HG02571 (cell line): ENCODE data around the gene EHBP1.
A peak's percentile ranks its signal among the peaks of the same experiment; 100 is the strongest.

Experiments used
- ATAC-seq: cut with Tn5 transposase; IDR thresholded peaks from one replicate; pipeline ENCODE4 v1.9.1; 2021; ENCODE audit warnings: mild to moderate bottlenecking, moderate library complexity; ENCODE audit not compliant: unreplicated experiment

The EHBP1 gene

DNA sequence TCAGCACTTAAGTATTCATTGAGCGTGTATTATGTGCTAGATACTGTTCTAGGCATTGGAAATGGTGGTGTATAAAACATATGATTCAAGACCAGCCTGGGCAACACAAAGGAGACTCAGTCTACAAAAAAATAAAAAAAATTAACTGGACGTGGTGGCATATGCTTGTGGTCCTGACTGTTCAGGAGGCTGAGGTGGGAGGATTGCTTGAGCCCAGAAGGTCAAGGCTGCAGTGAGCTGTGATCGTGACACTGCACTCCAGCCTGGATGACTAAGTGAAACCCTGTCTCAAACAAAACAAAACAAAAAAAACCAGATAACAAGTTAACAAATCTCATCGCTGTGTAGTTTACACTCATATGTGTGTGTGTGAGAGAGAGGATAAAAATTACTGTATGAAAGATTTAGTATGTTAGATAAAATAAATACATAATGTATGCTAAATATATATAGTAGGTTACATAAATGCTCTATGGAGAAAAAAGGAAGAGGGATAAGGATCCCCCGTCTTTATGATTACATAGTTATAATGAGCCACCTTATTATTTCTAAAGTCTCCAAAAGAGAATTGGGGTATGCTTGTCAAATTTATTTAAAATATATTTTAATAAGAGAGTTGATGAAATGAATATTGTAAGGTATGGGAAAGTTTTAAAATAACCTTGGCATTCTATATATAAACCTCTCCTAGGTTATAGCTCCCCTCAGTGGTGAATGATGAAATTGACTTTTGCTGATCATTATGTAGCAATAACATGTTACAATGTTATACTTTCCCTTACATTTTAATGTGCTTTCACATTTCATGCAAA is 69.2 kb downstream of the EHBP1 start:
- no peak for ATAC-seq

DNA sequence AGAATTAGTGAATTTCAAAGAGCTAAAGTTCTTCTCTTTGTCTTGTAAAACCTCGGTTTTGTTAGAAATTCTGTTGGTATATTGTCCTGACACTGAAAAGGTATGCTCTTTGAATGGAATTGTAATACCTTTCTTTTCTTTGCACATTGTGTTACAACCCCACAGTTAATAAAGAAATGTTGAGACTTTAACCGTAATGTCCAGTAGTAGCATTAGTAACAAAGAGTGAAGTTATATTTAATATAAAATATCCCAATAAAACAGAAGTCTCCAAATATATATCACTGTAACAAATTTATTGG is 69.8 kb downstream of the EHBP1 start:
- no peak for ATAC-seq

DNA sequence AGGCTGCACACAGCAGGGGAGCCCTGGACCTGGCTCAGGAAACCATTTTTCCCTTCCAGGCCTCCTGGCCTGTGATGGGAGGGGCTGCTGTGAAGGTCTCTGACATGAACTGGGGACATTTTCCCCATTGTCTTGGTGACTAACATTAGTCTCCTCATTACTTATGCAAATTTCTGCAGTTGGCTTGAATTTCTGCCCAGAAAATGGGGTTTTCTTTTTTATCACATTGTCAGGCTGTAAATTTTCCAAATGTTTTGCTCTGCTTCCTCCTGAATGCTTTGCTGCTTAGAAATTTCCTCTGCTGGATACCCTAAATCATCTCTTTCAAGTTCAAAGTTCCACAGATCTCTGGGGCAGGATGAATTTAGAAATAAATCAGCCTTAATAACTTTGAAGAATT is 78.2 kb downstream of the EHBP1 start:
- ATAC-seq = no peak

DNA sequence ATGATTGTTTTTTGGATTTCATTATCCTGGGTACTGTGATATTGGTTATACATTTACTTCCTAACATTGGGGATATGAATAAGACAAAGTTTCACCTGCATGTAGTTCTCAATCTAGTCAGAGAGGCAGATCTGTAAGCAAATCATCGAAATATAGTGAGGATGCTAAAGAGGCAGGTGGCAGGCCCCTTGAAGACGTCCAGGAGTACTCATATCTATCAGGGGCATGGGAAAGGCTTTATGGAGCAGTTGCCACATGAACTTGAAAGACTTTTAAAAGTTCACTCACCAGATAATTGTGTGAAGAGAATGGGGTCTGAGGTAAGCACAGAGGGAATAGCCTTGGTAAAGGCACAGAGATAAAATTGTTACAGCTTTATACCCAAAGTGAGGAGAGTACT is 78.8 kb downstream of the EHBP1 start:
- ATAC-seq = no peak

DNA sequence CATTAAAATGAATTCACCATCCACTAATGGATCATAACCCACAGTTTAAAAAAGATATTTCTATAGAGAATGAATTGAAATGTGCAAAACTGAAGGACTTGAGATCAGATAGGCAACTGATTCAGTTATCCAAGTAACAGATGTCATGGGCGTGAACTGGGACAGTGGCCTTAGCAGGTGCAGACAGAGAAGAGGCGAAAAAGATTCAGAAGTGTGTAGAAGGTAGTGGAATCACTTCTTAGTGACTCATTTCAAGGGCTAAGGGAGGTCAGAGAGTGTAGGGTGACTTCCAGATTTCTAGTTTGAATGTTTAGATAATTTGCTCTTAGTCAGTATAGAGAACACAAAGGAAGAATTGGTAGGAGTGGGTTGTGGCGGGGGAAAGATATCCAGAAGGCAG is 79.7 kb downstream of the EHBP1 start:
- peak; percentile 80 for ATAC-seq

DNA sequence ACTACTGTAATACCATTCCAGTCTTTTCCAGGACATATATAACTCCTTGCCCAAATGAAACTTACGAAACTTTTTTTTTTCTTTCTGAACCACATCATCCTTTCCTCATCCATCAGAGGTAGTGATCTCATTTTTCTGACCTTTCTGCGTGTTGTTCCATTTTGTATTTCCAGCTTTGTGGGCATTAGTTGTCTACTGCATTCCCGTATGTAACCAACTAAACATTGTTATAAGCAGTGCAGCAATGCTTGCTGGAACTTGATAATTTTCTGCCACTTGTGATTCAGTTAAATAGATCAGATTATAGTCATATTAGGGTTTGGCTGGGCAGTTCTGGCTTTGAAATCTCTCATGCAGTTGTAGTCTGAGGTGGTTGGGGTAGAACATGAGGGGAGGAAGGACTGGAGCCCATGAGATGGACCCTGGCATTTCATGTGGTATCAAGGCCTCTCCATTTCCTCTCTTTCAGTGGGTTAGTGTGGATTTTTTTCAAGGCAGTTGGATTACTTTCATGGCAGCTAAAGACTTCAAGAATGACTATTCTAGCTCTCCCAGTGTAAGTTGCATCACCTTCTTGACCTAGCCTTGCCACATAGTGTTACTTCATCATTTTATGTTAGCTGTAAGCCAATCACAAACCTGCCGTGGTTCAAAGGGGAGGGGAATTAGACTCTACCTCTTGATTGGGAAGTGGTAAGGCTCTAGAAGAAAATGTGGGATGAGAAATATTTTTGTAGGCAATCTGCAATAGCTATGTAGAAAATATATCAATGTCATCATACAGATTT is 80.5 kb downstream of the EHBP1 start:
- no peak for ATAC-seq

DNA sequence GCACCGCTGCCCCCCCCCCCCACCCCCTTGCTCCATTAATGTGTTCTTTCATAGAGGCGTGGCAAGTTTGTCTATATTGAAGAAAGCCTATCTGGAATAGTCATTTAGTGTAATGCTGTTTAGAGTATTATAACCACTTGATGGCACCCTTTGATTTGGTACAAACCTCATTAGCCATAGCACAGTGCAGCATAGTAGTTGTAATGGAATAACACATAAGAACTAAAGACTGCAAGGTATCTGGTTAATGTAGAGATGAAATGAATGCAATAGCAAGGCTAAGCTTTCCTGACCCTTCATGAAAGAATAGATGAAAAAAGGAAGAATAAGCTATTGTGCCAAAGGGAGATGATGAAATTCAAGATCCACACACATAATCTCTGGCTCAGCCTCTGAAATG is 81.9 kb downstream of the EHBP1 start:
- ATAC-seq = no peak

DNA sequence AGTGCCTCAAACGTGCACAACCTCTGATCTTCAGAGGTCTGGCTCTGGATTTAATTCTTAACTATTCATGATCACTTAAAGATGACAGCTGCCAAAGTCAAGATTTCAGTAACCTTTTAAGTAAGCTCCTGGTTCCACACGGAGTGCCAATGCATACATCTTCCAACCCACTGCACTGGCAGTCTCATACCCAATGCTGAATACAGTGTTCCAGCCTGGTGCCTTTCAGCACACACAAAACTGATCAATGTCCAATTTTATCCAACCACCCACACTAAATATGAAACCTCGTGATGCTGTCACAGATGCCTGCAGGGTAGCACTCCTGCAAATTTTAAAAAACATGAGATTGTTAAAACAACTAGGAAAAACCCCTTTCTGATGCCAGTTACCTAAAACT is 84.0 kb downstream of the EHBP1 start:
- no peak for ATAC-seq

DNA sequence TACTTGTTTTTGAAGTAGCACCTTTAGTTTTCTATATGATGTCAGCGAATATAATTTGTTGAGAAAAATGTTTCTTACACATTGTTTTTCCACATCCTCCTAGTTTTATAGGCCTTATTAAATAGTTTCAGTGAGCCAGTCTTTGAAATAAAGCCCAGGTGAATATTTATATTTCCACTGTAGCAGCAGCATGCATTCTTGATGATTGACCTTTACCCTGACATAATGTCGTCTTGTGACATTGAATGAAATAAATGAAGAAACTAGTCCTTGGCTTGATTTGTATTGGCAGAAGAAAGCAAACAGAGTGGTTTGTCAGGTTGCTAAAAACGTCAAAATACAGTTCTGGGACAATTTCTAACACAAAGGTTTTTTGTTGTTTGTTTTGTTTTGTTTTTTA is 84.4 kb downstream of the EHBP1 start:
- ATAC-seq = no peak

DNA sequence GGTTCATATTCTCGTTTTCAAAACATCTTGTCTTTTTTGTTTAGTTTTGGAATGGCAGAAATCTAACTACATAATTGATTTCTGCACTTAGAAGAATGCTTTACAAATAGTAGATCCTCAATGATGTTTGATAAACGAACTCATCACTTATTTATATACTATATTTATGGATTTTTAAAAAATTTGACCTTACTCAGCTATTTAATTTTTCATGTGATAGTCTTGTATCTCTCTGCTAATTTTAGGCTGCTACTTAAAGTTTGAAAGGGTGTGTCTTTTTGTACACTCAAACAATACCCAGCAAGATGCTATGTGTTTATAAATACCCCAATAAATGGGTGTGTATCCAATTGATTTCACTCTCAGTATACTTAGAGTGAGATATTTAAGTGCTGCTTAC is 86.9 kb downstream of the EHBP1 start:
- no peak for ATAC-seq

DNA sequence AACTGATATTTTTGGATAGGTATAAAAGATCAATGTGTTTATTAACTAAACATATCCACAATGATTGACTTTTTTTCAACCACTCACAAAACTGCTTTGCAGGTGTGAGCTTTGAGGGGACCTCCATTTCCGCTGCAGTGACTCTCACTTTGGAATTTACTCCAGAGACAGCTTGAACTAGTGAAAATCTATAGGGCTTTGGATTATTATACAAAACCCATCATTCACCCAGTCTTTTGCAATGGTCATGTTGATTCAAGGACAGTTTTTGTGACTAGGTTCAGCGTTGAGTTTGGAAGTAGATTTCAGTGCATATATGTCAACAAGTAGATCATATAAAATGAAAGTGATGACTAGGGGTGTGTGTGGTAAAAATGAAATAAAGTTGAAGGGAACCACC is 87.7 kb downstream of the EHBP1 start:
- ATAC-seq = no peak

DNA sequence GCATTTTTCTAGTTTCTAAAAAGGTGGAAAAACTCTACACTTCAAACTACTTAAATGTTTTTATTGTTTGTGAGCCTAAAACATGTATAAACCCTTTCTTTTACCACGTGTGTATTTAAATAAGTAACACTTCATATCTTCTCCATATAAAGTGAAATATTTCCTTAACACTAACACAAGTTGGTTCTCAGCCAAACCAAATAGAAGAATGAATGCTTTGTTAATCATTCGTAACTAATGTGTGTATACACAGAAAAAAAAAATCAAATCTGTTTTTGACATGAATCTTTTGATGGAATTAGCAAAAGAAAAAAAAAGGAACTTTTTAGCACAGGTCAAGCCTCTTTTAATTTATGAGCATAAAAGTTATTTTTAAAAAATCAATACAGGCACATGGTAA is 89.3 kb downstream of the EHBP1 start:
- no peak for ATAC-seq

DNA sequence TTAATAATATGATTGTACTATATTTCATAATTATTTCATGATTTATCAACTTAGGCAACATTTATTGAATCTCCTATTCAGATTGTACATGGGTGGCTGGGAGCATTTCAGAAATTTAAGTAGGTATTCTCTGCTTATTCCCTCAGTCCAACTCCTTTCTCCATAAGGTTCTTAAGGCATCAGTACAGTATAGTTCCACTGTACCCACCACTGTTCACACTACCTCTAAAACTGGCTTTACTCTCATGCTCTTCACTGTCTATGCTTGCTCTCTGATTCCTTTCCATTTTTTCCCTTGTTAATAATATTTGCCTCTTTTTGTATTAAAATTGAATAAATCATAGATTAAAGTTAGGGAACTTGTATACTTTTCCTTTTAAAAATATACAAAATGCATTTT is 89.8 kb downstream of the EHBP1 start:
- ATAC-seq = no peak

DNA sequence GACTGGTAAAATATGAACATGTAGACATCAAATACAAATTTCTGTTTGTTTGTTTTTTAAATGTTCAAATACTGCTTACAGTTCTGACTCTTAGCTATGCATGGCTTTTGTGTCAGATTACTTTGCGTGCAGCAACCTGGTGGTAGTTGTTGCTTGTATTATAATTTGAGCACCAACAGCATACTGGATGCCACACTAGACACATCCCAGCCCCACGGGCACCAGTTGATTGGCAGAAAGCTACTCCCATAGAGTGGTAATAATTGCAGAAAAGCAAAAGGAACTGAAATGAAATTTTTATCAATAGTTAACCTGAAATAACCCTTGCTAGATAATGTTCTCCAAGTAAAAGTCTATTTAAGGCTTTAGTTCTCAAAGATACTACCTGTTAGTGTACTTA is 91.6 kb downstream of the EHBP1 start:
- ATAC-seq = no peak

DNA sequence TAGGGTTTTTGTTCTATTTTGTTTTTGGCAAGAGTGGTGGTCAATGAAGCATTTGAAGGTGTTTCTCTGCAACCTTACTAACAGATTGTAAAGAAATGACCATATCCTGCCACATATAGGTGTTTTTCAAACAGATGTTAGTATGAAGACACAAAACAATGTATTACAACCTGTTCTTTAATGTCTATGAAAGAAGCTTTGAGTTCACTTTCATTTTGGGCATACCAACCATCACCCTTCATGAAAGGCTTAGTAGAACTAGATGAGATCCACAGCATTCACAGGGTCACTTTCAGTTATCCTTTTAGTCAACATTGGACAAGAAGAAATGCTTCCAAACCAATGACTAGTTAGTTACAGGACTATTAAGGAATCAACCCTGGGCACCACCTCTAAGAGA is 95.1 kb downstream of the EHBP1 start:
- no peak for ATAC-seq

DNA sequence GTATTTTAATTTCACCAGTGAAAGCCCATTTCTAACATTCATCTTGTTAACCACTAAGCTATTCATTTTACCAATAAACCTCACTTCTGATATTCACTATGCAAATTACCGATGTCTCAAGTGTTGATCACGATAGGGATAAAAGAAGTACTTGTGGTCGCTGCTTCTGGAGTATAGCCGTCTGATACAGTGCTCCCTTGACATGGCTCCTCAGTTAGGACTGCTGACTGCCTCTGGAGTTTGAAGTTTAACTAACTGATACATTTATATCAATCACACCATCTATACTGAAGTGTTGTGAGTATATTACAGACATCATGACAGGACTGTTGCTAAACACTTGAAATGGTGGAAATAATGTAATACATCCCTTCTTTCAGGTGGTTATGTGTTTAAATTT is 95.6 kb downstream of the EHBP1 start:
- no peak for ATAC-seq

DNA sequence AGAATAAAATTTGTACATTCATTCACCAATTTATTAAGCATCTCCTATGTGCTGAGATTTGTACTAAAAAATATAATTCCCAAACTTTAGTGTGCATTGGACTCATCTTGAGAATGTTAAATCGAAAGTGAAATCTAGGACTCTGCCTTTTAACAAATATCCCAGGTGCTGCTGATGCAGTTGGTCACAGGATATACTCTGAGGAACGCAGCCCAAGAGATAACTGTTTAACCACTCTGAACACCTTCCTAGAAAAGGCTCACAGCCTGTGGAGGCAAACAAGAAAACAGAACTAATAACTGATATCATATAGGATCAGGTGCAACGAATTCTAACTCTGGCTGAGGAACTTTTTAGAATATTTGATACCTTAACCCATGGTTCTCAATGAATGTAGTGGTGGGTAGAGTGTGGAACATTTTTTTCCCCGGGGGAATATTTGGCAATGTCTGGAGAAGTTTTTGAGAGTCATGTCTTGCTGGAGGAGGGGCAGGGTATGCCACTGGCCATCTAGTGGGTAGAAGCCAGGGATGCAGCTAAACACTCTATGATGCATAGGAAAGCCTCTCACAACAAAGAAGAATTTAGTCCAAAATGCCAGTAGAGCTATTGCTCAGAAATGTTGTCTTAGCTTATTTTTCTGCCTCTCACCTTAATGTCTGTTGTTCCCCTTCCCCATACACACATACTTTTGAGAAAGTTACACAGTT is 96.5 kb downstream of the EHBP1 start:
- no peak for ATAC-seq

DNA sequence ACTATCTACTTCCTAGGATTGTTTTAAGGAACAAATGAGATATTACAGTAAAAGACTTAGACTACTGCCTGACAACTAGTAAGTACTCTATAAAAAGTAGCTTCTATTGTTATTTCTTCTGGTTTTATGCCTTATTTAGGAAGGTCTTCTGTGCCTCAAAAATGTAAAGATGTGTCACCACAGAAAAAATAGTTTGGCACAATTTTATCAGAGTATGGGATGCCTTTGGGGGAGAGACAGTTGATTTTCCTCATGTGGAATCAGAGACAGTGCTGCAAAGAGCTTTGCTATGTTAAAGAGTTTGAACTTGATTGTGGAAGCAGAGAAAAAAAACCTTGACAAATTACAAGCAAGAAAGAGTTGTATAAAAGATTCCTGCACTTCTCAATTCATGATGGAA is 98.4 kb downstream of the EHBP1 start:
- ATAC-seq = no peak

DNA sequence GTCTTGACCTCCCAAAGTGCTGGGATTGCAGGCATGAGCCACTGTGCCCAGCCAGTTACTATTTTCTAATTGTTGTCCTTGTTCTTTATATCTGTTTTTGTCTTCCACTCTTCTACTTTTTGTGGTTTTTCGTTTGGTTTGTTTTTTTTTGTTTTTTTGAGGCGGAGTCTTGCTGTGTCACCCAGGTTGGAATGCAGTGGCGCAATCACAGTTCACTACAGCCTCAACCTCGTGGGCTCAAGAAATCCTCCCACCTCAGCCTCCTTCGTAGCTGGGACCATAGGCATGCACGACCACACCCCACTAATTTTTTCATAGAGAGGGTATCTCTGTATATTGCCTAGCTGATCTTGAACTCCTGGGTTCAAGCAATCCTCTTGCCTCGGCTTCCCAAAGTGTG is 100.7 kb downstream of the EHBP1 start:
- ATAC-seq = no peak

DNA sequence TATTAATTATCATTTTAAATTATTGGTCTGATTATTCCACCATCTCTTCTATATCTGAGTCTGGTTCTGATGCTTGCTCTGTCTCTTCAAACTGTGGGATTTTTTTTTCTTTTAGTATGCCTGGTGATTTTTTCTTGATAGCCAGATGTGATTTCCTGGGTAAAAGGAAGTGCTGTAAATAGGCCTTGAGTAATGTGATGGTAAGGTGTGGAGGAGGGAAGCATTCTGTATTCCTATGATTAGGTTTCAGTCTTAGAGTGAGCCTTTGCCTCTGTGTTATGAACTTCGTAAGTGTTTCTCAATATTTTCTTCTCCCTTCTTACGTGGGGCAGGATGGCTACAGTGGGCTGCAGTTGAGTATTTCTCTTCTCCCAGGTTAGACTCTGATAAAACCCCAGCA is 103.0 kb downstream of the EHBP1 start:
- ATAC-seq = no peak

DNA sequence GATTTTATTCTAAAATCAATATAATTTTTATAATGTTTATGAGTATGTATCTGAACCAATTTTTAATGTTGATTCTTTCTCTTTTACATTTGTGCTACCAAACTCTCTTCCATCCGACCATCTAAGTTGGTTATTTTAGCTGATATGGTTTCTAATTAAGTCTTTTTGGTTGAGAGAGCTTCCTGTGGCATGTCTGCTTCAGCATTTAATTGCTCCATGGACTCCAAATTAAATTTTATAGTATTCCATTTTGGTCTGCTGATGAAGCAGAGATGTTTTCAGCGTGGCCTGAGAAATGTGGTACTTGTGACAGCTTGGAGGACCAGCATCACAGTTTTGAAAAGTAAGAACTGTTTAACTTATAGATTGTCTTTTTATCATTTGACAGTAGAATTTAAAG is 105.6 kb downstream of the EHBP1 start:
- ATAC-seq = no peak

DNA sequence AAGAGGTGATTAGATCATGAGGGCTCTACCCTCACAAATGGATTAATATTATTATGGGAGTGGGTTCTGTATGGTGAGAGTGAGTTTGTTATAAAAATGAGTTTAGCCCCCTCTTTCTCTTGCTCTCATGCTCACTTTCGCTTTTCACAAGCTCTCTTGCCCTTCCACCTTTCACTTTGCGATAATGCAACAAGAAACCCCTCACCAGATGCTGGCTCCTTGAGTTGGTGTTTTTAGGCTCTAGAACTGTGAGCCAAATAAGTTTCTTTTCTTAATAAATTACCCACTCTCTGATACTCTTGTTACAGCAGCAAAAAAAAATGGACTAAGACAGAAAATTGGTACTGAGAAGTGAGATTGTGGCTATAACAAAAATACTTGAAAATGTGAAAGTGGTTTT is 106.5 kb downstream of the EHBP1 start:
- ATAC-seq = no peak
